22Rv1 (cell line): Measurements from ENCODE around the gene BMF.

Source experiments
- ZFX ChIP-seq: fragments of 450-650 bp; IDR thresholded peaks from 2 replicates; pipeline ENCODE4 v1.6.1; 2017; ENCODE audit warnings: antibody characterized with exemption, borderline replicate concordance
- TF ChIP-seq, protein P1 (sequence below): fragments of 450-650 bp; IDR thresholded peaks from 2 replicates; pipeline ENCODE4 v1.5.1; 2017; ENCODE audit warnings: mild to moderate bottlenecking

DNA sequence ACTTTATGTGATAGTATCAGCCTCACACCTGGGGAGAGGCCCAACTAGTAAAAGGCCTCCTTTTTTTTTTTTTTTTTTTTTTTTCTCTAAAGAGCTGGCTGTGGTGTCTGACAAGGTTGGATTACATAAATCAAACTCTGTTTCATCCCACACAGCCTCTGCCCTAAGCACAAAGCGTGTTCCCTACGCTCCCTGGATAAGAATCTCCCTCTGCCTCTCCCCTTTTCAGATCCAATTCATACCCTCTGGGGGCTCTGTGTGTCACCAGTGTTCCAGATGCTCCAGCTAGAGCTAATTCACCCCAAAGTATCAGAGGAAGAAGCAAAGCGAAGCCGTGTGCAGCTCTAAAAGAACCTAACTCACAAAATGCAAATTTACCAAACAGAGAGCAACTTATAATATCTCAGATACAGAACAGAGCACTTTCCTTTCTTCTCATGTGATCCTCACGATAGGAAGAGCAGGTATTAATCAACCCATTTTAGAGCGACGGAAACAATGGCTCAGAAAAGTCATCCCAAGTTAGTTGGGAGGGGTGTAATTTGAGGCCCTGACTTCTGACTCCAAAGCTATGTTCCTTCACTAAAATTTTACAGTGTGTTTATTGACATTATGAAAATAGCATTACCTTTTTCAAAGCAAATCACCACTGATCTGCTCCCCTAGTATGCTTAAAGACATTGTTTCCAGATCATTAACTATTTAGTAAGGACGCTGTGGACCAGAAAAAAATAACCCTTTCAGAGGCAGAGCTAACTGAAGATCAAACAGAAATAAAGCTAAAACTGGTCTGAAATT, 12.4 kb downstream of the BMF start:
- TF ChIP-seq, protein P1, sequence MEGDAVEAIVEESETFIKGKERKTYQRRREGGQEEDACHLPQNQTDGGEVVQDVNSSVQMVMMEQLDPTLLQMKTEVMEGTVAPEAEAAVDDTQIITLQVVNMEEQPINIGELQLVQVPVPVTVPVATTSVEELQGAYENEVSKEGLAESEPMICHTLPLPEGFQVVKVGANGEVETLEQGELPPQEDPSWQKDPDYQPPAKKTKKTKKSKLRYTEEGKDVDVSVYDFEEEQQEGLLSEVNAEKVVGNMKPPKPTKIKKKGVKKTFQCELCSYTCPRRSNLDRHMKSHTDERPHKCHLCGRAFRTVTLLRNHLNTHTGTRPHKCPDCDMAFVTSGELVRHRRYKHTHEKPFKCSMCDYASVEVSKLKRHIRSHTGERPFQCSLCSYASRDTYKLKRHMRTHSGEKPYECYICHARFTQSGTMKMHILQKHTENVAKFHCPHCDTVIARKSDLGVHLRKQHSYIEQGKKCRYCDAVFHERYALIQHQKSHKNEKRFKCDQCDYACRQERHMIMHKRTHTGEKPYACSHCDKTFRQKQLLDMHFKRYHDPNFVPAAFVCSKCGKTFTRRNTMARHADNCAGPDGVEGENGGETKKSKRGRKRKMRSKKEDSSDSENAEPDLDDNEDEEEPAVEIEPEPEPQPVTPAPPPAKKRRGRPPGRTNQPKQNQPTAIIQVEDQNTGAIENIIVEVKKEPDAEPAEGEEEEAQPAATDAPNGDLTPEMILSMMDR = no peak
- TF ChIP-seq ZFX = no peak
